ENCODE measurements around the gene RREB1.
"Not testable (repeated sequence)": the region's sequence is repeated elsewhere in the genome, so short reads cannot be mapped to it uniquely, and the experiment has no call there.

The RREB1 gene

DNA sequence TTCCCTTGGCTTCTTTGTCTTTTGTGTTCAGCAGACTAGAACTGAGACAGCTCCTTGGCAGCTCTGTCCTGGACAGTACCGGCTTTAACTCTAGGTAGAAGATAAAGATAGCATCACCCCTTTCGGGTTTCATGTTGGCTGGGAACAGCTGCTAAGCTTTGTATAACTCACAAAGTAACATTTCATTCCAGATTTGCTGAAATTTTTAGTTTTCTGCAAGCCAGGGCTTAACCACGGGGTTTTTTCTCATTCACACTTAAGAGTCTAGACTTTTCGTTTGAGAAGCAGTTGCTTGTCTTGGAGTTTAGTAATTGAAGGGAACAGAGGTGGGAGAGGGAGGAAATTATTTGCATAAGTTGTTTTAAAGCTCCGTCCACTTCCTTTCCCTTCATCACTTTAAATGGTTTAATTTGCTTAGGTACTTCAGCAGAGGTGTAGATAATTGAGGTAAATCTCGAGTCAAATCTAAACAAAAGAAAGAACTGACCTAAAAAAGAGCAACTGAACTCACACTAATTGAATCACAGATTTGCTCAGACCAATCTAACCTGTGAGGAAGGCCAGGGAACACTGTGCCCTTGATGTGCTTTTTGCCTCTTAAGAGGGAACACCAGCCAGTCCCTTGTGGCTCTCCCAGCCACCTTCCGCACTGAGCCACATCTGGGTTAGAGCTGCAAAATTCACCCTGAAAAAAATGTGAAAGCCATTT, 48.3 kb downstream of the RREB1 start:
- peaks cover 9% of the 10 kb centered on the region for H3K4me1 ChIP-seq (ENCODE audit: control insufficient read depth, insufficient read depth, low read length)
- WGBS (ENCODE audit: insufficient coverage, insufficient read length) = no CpG with 5 or more reads among the region's 7 CpGs
- H3K27ac ChIP-seq (ENCODE audit: low read length) = no peak overlapping the region
- no peak overlapping the region for H3K4me3 ChIP-seq (ENCODE audit: low read length)
- no peak for DNase-seq (ENCODE audit: low read depth, low spot score)
- H3K27me3 ChIP-seq (ENCODE audit: control insufficient read depth, insufficient read depth, low read length) = no peaks in the 10 kb centered on the region
- no peaks in the 10 kb centered on the region for H3K9me3 ChIP-seq (ENCODE audit: control insufficient read depth, insufficient read depth, low read length)
- H3K36me3 ChIP-seq (ENCODE audit: control insufficient read depth, insufficient read depth, low read length) = 0 out of 2 replicates have a peak, but pooled peaks cover 2% of the 10 kb centered on the region

DNA sequence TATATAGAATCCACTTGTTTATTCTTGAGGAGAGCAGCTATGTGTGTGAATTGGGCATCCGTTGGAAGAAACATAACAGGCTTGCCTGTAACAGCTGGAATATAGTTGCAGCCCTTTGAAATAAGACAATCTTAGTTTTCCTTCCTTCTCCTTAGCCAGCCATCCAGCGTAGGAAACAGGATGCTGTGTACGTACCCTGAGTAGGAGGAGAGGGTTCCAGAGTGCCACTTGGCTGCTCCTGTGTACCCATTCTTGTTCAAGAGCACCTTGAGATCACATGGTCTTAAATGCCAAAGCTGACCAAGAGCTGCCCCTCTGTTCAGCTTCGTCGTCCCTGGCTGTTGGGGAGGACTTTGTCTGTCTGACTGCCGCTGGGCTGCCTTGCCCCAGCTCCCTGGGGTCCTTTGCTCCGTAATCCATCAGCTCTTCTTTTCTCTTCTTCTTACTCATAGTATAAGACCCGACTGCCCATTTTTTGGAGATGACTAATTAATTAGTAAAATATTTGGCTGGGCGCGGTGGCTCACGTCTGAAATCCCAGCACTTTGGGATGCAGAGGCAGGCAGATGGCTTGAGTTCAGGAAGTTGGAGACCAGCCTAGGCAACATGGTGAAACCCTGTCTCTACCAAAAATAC, 49.0 kb downstream of the RREB1 start:
- no peaks in the 10 kb centered on the region for H3K27me3 ChIP-seq (ENCODE audit: control insufficient read depth, insufficient read depth, low read length)
- no peak overlapping the region for H3K27ac ChIP-seq (ENCODE audit: low read length)
- H3K4me3 ChIP-seq (ENCODE audit: low read length) = no peak overlapping the region
- WGBS (ENCODE audit: insufficient coverage, insufficient read length) = no CpG with 5 or more reads among the region's 11 CpGs
- no peak for DNase-seq (ENCODE audit: low read depth, low spot score)
- H3K4me1 ChIP-seq (ENCODE audit: control insufficient read depth, insufficient read depth, low read length) = peaks cover 5% of the 10 kb centered on the region; the same call in 1 of the 2 replicates
- no peaks in the 10 kb centered on the region for H3K36me3 ChIP-seq (ENCODE audit: control insufficient read depth, insufficient read depth, low read length)
- no peaks in the 10 kb centered on the region for H3K9me3 ChIP-seq (ENCODE audit: control insufficient read depth, insufficient read depth, low read length)

GRCh38 chr6:7157307-7157706, 49.5 kb downstream of the RREB1 start:
- H3K27ac ChIP-seq (ENCODE audit: low read length); DNase-seq (ENCODE audit: low read depth, low spot score); H3K27me3 ChIP-seq (ENCODE audit: control insufficient read depth, insufficient read depth, low read length); H3K9me3 ChIP-seq (ENCODE audit: control insufficient read depth, insufficient read depth, low read length); H3K36me3 ChIP-seq (ENCODE audit: control insufficient read depth, insufficient read depth, low read length); H3K4me3 ChIP-seq (ENCODE audit: low read length); H3K4me1 ChIP-seq (ENCODE audit: control insufficient read depth, insufficient read depth, low read length): not testable (repeated sequence)
- WGBS (ENCODE audit: insufficient coverage, insufficient read length) = no CpG with 5 or more reads among the region's 7 CpGs

DNA sequence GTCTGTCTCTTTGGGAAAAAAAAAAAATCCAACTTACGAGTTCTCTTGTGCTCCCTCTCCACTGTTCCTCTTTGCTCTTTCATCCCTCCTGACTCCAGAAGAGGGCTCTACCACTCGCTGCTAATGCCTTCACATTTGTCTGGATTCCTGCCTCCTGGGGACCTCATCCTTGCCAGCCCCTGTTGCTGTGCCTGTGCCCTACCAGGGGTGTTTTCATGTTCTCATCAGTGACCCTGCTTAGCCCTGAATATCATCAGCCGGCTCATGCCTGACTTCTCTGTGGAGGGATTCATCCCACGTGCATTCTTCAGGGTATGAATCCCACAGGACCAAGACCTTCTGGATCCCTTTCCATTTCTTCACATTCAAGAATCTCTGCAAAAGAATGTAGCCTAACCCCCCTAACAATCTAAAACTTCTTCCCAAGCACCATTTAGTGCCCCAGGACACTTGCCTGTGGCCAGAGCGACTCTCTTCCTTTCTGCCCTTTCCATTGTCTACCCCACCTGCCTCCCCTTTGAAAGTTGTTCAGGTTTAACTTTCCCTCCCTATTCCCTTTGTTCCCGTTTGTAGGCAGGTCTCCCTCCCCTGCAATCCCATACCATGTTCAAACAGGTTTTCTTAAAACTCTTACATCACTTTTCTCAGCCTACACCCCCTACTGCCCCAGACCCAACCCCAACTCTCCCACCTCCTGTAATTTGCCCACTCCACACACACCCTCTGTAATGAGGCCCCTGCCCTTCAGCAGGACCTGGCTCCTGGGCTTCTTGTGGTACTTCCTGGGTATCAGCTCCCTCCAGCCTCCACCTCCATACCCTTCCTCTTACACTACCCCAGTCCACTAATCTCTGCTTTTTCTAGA, 50.2 kb downstream of the RREB1 start:
- no peaks in the 10 kb centered on the region for H3K9me3 ChIP-seq (ENCODE audit: control insufficient read depth, insufficient read depth, low read length)
- DNase-seq (ENCODE audit: low read depth, low spot score) = no peak
- H3K36me3 ChIP-seq (ENCODE audit: control insufficient read depth, insufficient read depth, low read length) = no peaks in the 10 kb centered on the region
- no peaks in the 10 kb centered on the region for H3K27me3 ChIP-seq (ENCODE audit: control insufficient read depth, insufficient read depth, low read length)
- H3K4me1 ChIP-seq (ENCODE audit: control insufficient read depth, insufficient read depth, low read length) = peaks cover 5% of the 10 kb centered on the region; the same call in 1 of the 2 replicates
- H3K4me3 ChIP-seq (ENCODE audit: low read length) = no peak overlapping the region
- H3K27ac ChIP-seq (ENCODE audit: low read length) = no peak overlapping the region
- no CpG with 5 or more reads among the region's 6 CpGs for WGBS (ENCODE audit: insufficient coverage, insufficient read length)

DNA sequence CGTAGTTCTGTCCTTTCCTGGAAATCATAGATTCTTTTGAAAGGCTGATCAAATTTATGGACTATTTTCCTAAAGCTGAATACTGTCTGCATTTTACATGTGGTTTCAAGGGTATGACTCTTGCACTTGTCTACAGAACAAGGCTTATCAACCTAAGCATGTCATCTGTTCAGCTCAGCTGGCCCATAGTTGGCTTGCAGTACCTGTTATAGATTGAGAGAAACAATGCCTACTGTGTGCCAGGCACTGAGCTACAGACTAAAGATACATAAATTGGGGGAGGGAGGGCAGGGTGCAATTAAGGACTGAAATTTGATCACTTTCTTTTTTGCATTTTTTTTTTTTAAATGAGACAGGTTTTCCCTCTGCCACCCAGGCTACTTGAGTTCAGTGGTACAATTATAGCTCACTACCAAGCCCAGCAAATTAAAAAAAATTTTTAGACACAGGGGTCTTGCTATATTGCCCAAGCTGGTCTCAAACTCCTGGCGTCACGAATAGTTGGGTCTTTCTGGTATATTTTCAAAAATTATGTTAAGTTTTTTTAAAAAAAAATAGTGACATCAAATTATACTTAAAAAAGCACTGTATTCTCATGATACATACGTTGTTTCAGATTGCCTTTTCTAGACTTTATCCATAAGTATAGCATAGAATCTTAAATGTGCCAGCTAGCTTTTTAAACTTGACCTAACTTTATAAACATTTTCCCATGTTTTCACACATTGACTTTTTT, 52.2 kb downstream of the RREB1 start:
- no peak overlapping the region for H3K27ac ChIP-seq (ENCODE audit: low read length)
- peaks cover 6% of the 10 kb centered on the region for H3K4me1 ChIP-seq (ENCODE audit: control insufficient read depth, insufficient read depth, low read length)
- no peak overlapping the region for H3K4me3 ChIP-seq (ENCODE audit: low read length)
- DNase-seq (ENCODE audit: low read depth, low spot score) = no peak
- no peaks in the 10 kb centered on the region for H3K27me3 ChIP-seq (ENCODE audit: control insufficient read depth, insufficient read depth, low read length)
- no peaks in the 10 kb centered on the region for H3K9me3 ChIP-seq (ENCODE audit: control insufficient read depth, insufficient read depth, low read length)
- H3K36me3 ChIP-seq (ENCODE audit: control insufficient read depth, insufficient read depth, low read length) = no peaks in the 10 kb centered on the region
- WGBS (ENCODE audit: insufficient coverage, insufficient read length) = no CpG with 5 or more reads among the region's 4 CpGs

- Histone ChIP-seq H3K9me3 (ENCODE audit: control insufficient read depth, insufficient read depth, low read length) (no peaks in the 10 kb centered on the region), H3K4me1 (ENCODE audit: control insufficient read depth, insufficient read depth, low read length) (peaks cover 9% of the 10 kb centered on the region), H3K36me3 (ENCODE audit: control insufficient read depth, insufficient read depth, low read length) (no peaks in the 10 kb centered on the region), H3K27me3 (ENCODE audit: control insufficient read depth, insufficient read depth, low read length) (no peaks in the 10 kb centered on the region), H3K4me3 (ENCODE audit: low read length) (no peak overlapping the region), H3K27ac (ENCODE audit: low read length) (no peak overlapping the region)
- no peak for DNase-seq (ENCODE audit: low read depth, low spot score)
Measured at GRCh38 chr6:7161253-7161623, 53.5 kb downstream of the RREB1 start.

DNA sequence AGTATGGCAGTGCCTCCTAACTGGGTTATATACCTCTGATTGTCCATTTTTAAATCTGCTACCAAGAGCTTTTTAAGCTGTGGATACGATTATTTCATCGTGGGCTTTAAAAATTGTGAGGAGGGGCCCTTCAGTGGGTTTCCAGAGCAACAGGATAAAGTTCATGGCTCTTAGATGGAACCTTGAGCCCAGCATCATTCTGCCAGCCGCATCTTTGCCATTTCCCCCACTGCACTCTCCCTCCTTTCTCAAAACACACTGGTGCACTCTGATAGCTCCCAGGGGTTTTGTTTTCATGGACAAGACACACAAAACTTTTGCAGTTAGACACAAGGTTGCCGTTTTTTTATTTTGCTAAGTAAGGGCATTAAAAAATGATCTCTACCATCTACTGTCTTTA, 54.1 kb downstream of the RREB1 start:
- DNase-seq (ENCODE audit: low read depth, low spot score) = no peak
- H3K36me3 ChIP-seq (ENCODE audit: control insufficient read depth, insufficient read depth, low read length) = no peaks in the 10 kb centered on the region
- no peak overlapping the region for H3K27ac ChIP-seq (ENCODE audit: low read length)
- peaks cover 10% of the 10 kb centered on the region for H3K4me1 ChIP-seq (ENCODE audit: control insufficient read depth, insufficient read depth, low read length)
- no peak overlapping the region for H3K4me3 ChIP-seq (ENCODE audit: low read length)
- no peaks in the 10 kb centered on the region for H3K27me3 ChIP-seq (ENCODE audit: control insufficient read depth, insufficient read depth, low read length)
- no CpG with 5 or more reads among the region's 4 CpGs for WGBS (ENCODE audit: insufficient coverage, insufficient read length)
- H3K9me3 ChIP-seq (ENCODE audit: control insufficient read depth, insufficient read depth, low read length) = no peaks in the 10 kb centered on the region

GRCh38 chr6:7163661-7164071, 55.9 kb downstream of the RREB1 start:
- no peaks in the 10 kb centered on the region for H3K27me3 ChIP-seq (ENCODE audit: control insufficient read depth, insufficient read depth, low read length)
- no CpG with 5 or more reads among the region's 12 CpGs for WGBS (ENCODE audit: insufficient coverage, insufficient read length)

DNA sequence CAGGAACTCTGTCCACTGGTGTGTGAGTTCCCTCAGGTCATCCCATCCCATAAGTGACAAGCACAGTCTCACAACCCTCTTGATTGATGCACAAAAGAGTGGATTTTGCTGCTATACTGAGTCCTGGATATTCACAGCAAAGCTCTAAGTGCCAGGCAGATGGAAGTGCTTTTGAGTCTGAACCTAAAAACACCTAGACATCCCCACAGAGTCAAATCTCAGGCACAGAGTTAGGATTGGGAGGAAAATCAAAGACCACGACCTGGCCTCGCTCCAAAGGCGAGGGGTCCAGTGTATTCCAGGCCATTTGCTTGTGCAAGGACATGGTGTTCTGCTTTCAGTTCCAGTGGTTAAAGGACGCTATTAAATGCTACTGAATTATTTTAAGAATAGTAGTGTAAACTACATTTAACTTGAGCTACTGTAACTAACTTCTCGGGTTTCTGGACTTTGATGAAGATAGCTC, 56.8 kb downstream of the RREB1 start:
- DNase-seq (ENCODE audit: low read depth, low spot score) = no peak
- Histone ChIP-seq H3K4me3 (ENCODE audit: low read length) (no peak overlapping the region), H3K9me3 (ENCODE audit: control insufficient read depth, insufficient read depth, low read length) (no peaks in the 10 kb centered on the region), H3K4me1 (ENCODE audit: control insufficient read depth, insufficient read depth, low read length) (peaks cover 11% of the 10 kb centered on the region), H3K27ac (ENCODE audit: low read length) (no peak overlapping the region), H3K36me3 (ENCODE audit: control insufficient read depth, insufficient read depth, low read length) (no peaks in the 10 kb centered on the region), H3K27me3 (ENCODE audit: control insufficient read depth, insufficient read depth, low read length) (no peaks in the 10 kb centered on the region)
- no CpG with 5 or more reads among the region's 5 CpGs for WGBS (ENCODE audit: insufficient coverage, insufficient read length)

More at GRCh38 chr6:7163661-7164071, 55.9 kb downstream of the RREB1 start:
- no peak for DNase-seq (ENCODE audit: low read depth, low spot score)
- Histone ChIP-seq H3K4me1 (ENCODE audit: control insufficient read depth, insufficient read depth, low read length) (peaks cover 8% of the 10 kb centered on the region), H3K9me3 (ENCODE audit: control insufficient read depth, insufficient read depth, low read length) (no peaks in the 10 kb centered on the region), H3K36me3 (ENCODE audit: control insufficient read depth, insufficient read depth, low read length) (no peaks in the 10 kb centered on the region), H3K4me3 (ENCODE audit: low read length) (no peak overlapping the region), H3K27ac (ENCODE audit: low read length) (no peak overlapping the region)
